H1 (cell line): ENCODE measurements around the gene TBC1D22B. TPM values are rescaled to one million over a fixed set of nuclear protein-coding genes. Genes with fewer than 3 reads are reported as not detected.

ENCODE experiments used
- CTCF ChIA-PET: fragments of 300-600 bp; sonication (Branson Sonifier 250); formaldehyde crosslinking; loops from one replicate; lab custom pipeline; 2021; ENCODE audit not compliant: partially characterized antibody; lab: Charles Lee
- POLR2A ChIA-PET: fragments of 300-600 bp; sonication (Branson Sonifier 250); formaldehyde crosslinking; loops from one replicate; lab custom pipeline; 2021; ENCODE audit warnings: inconsistent platforms; ENCODE audit not compliant: partially characterized antibody; lab: Charles Lee
- DNase-seq, 2 experiments: peaks; one replicate each; pipeline versions ENCODE4 v3.0.0 to v3.0.0-alpha.2; 2010 to 2022; ENCODE audit warnings: low spot score in 2 of 2, low read depth in 1 of 2, mixed read lengths in 1 of 2
- FAIRE-seq: peaks from 2 replicates; lab custom pipeline; 2011; peaks lifted over from hg19 to GRCh38; lab: Jason Lieb, UNC
- H2AFZ ChIP-seq: 2 replicates; pipeline ENCODE4 v1.8.1; 2012; ENCODE audit warnings: low read length, inconsistent platforms
- H2AK5ac ChIP-seq: 2 replicates; pipeline ENCODE4 v1.6.1; 2013; ENCODE audit warnings: low read depth, low read length
- H2BK120ac ChIP-seq: replicated peaks from 2 replicates; pipeline ENCODE3; 2013; ENCODE audit warnings: low read depth, low read length, inconsistent platforms
- H2BK12ac ChIP-seq: 2 replicates; pipeline ENCODE4 v1.6.1; 2013; ENCODE audit warnings: low read depth, low read length
- H2BK15ac ChIP-seq: 2 replicates; pipeline ENCODE4 v1.6.1; 2013; ENCODE audit warnings: low read length
- H2BK20ac ChIP-seq: 2 replicates; pipeline ENCODE4 v1.6.1; 2013; ENCODE audit warnings: low read length
- H2BK5ac ChIP-seq: 2 replicates; pipeline ENCODE4 v1.6.1; 2013; ENCODE audit warnings: low read depth, low read length
- H3K14ac ChIP-seq: 2 replicates; pipeline ENCODE4 v1.6.1; 2013; ENCODE audit warnings: inconsistent platforms; ENCODE audit not compliant: insufficient read length
- H3K18ac ChIP-seq: 2 replicates; pipeline ENCODE4 v1.6.1; 2013; ENCODE audit warnings: low read length; ENCODE audit errors: extremely low read depth
- H3K23ac ChIP-seq: 2 replicates; pipeline ENCODE4 v1.6.1; 2013; ENCODE audit warnings: inconsistent platforms; ENCODE audit not compliant: insufficient read length
- H3K23me2 ChIP-seq: 2 replicates; pipeline ENCODE4 v1.6.1; 2013; ENCODE audit warnings: low read depth, low read length
- H3K27ac ChIP-seq: 2 replicates; pipeline ENCODE4 v1.6.1; 2011; ENCODE audit warnings: low read depth, low read length, inconsistent platforms
- H3K27me3 ChIP-seq, 4 experiments: replicated peaks in 1 of 4; 1 replicate in 1 of 4; 2 replicates in 3 of 4; pipeline versions ENCODE4 v1.6.1 to v1.8.1; 2011 to 2013; ENCODE audit warnings: low read length in 3 of 4, mild to moderate bottlenecking in 3 of 4, inconsistent platforms in 2 of 4, mixed read lengths in 2 of 4, moderate library complexity in 1 of 4; ENCODE audit not compliant: control insufficient read depth in 3 of 4, insufficient read depth in 3 of 4; ENCODE audit errors: extremely low read depth in 1 of 4
- H3K36me3 ChIP-seq, 4 experiments: 2 replicates each; pipeline versions ENCODE4 v1.6.1 to v1.8.1; 2011 to 2013; ENCODE audit warnings: mild to moderate bottlenecking in 4 of 4, low read length in 3 of 4, moderate library complexity in 2 of 4, control low read depth in 1 of 4, inconsistent platforms in 1 of 4; ENCODE audit not compliant: insufficient read depth in 4 of 4, control insufficient read depth in 2 of 4
- H3K4ac ChIP-seq: replicated peaks from 2 replicates; pipeline ENCODE3; 2013; ENCODE audit warnings: low read length, low read depth, mixed read lengths, inconsistent platforms; ENCODE audit not compliant: insufficient read length
- H3K4me1 ChIP-seq, 4 experiments: replicated peaks in 1 of 4; 1 replicate in 1 of 4; 2 replicates in 3 of 4; pipeline versions ENCODE4 v1.6.1 to v1.8.1; 2011 to 2013; ENCODE audit warnings: low read length in 3 of 4, inconsistent platforms in 2 of 4, mixed read lengths in 1 of 4; ENCODE audit not compliant: insufficient read depth in 4 of 4, control insufficient read depth in 3 of 4
- H3K4me2 ChIP-seq, 2 experiments: 2 replicates each; pipeline versions ENCODE4 v1.6.1 to v1.8.1; 2011 to 2013; ENCODE audit warnings: low read depth in 2 of 2, low read length in 2 of 2, control low read depth in 1 of 2, inconsistent platforms in 1 of 2, mild to moderate bottlenecking in 1 of 2; ENCODE audit not compliant: insufficient read depth in 1 of 2
- H3K4me3 ChIP-seq, 4 experiments: fragments of 200-600, 300-600 bp in 1 of 4; sonication (generic), shearing (Covaris generic), sonication (Bioruptor Twin) in 1 of 4; 2 replicates each; pipeline versions ENCODE4 v1.5.1 to v1.8.1; 2011 to 2016; ENCODE audit warnings: low read length in 4 of 4, low read depth in 3 of 4, control low read depth in 2 of 4, inconsistent platforms in 2 of 4, mild to moderate bottlenecking in 2 of 4, mixed read lengths in 1 of 4, moderate library complexity in 1 of 4; ENCODE audit not compliant: insufficient read depth in 2 of 4; ENCODE audit errors: extremely low read depth in 1 of 4
- H3K56ac ChIP-seq: replicated peaks from 2 replicates; pipeline ENCODE3; 2013; ENCODE audit warnings: low read depth, mild to moderate bottlenecking, mixed read lengths, low read length, inconsistent platforms; ENCODE audit not compliant: insufficient read length
- H3K79me1 ChIP-seq: 2 replicates; pipeline ENCODE4 v1.6.1; 2013; ENCODE audit warnings: low read depth, low read length, control low read depth
- H3K79me2 ChIP-seq, 2 experiments: 2 replicates each; pipeline versions ENCODE4 v1.6.1 to v1.8.1; 2012 to 2013; ENCODE audit warnings: low read length in 2 of 2, mild to moderate bottlenecking in 2 of 2, inconsistent platforms in 1 of 2; ENCODE audit not compliant: insufficient read depth in 2 of 2, control insufficient read depth in 1 of 2
- H3K9ac ChIP-seq, 4 experiments: replicated peaks in 1 of 4; 1 replicate in 1 of 4; 2 replicates in 3 of 4; pipeline versions ENCODE4 v1.6.1 to v1.8.1; 2011 to 2013; ENCODE audit warnings: low read depth in 3 of 4, low read length in 3 of 4, control low read depth in 2 of 4, mild to moderate bottlenecking in 2 of 4, moderate library complexity in 2 of 4, inconsistent platforms in 1 of 4; ENCODE audit errors: extremely low read depth in 1 of 4
- H3K9me3 ChIP-seq, 2 experiments: 2 replicates each; pipeline versions ENCODE4 v1.6.1 to v1.8.1; 2012 to 2013; ENCODE audit warnings: mild to moderate bottlenecking in 2 of 2, moderate library complexity in 2 of 2, control low read depth in 1 of 2, inconsistent platforms in 1 of 2, low read depth in 1 of 2, low read length in 1 of 2, mixed read lengths in 1 of 2; ENCODE audit not compliant: insufficient read depth in 2 of 2
- H4K20me1 ChIP-seq, 2 experiments: replicated peaks in 1 of 2; 2 replicates each; pipeline versions ENCODE3 to v1.8.1; 2011 to 2013; ENCODE audit warnings: inconsistent platforms in 2 of 2, low read length in 2 of 2, mild to moderate bottlenecking in 1 of 2; ENCODE audit not compliant: insufficient read depth in 2 of 2, control insufficient read depth in 1 of 2
- H4K5ac ChIP-seq: 2 replicates; pipeline ENCODE4 v1.6.1; 2013; ENCODE audit warnings: low read length, low read depth, mixed read lengths, inconsistent platforms; ENCODE audit not compliant: insufficient read length
- H4K8ac ChIP-seq: 2 replicates; pipeline ENCODE4 v1.8.0; 2013; ENCODE audit warnings: mild to moderate bottlenecking, moderate library complexity, low read length, inconsistent platforms; ENCODE audit not compliant: insufficient read depth; ENCODE audit errors: extremely low read depth
- H4K91ac ChIP-seq: replicated peaks from 2 replicates; pipeline ENCODE3; 2013; ENCODE audit warnings: low read length, mixed read lengths, inconsistent platforms; ENCODE audit not compliant: insufficient read length
- ATF2 ChIP-seq: IDR thresholded peaks from 2 replicates; pipeline ENCODE4 v1.6.1; 2012; ENCODE audit warnings: low read length, inconsistent platforms
- ATF3 ChIP-seq: IDR thresholded peaks from 2 replicates; pipeline ENCODE4 v1.6.1; 2011; ENCODE audit warnings: low read depth, mild to moderate bottlenecking, low read length; ENCODE audit not compliant: insufficient read depth
- POU5F1 ChIP-seq: IDR thresholded peaks from 2 replicates; pipeline ENCODE4 v1.6.1; 2011; ENCODE audit warnings: low read depth, mild to moderate bottlenecking, low read length, moderate library complexity
- SAP30 ChIP-seq: fragments of 300-600 bp; sonication (generic); IDR thresholded peaks from 2 replicates; pipeline ENCODE4 v1.7.1; 2012; ENCODE audit warnings: low read length, moderate library complexity, mild to moderate bottlenecking, inconsistent platforms; ENCODE audit not compliant: insufficient read depth, insufficient replicate concordance
- TAF1 ChIP-seq: IDR thresholded peaks from 2 replicates; pipeline ENCODE4 v1.6.1; 2011; ENCODE audit warnings: mild to moderate bottlenecking, low read depth, low read length
- TCF12 ChIP-seq: IDR thresholded peaks from 2 replicates; pipeline ENCODE4 v1.6.1; 2011; ENCODE audit warnings: low read depth, mild to moderate bottlenecking, low read length
- WGBS, 2 experiments: shearing (Covaris generic) in 1 of 2; methylation state at CpG; one replicate each; pipeline versions ENCODE4 v1.1.6 to v1.1.7; 2013 to 2015; ENCODE audit warnings: low lambda C conversion rate in 2 of 2, mixed read lengths in 2 of 2, inconsistent platforms in 1 of 2, low coverage in 1 of 2, missing lambda C conversion rate in 1 of 2; ENCODE audit not compliant: insufficient replicate concordance in 2 of 2, insufficient coverage in 1 of 2, insufficient read length in 1 of 2; ENCODE audit errors: extremely low coverage in 1 of 2, missing lambda C conversion rate in 1 of 2; 5-methylcytosine and 5-hydroxymethylcytosine counted together
- polyA plus RNA-seq, 7 experiments: library from polyadenylated mRNA; depleted of rRNA in 3 of 7; stranded (reverse) in 5 of 7; unstranded in 2 of 7; fragments of >200 nt in 5 of 7; fragments of 200-250 nt in 2 of 7; gene quantifications; 1 replicate in 5 of 7; 2 replicates in 1 of 7; 4 replicates in 1 of 7; pipeline versions ENCODE4 v1.2.1 to v1.2.3, GENCODE V29; 2011 to 2013; ENCODE audit warnings: missing spikeins in 2 of 7, mixed read lengths in 2 of 7
- total RNA-seq: library from RNA; stranded (reverse); fragmentation: NEBNext Ultra II Directional; extraction: Animal tissue kit (Norgen Biotek cat#: 25700); gene quantifications from 2 replicates; pipeline ENCODE4 v1.2.1, GENCODE V29; 2021

TBC1D22B gene
- total and polyA plus RNA-seq, 2 of the 8 experiments (the other 6 are each of a cell fraction or from before 2014, with no cell fraction given): 10.1 to 17.4 TPM

GRCh38 chr6:37317312-37318038, 59.9 kb downstream of the TBC1D22B start:
- no peak overlapping the region for H2AFZ ChIP-seq
- no peak overlapping the region for H3K4me3 ChIP-seq
- no peaks in the 10 kb centered on the region for H3K9me3 ChIP-seq
- no peak overlapping the region for H3K18ac ChIP-seq
- no peak overlapping the region for H4K8ac ChIP-seq
- H3K27ac ChIP-seq: no peak overlapping the region
- H2BK120ac ChIP-seq: no peak overlapping the region
- no peak overlapping the region for H4K5ac ChIP-seq
- FAIRE-seq: no peak
- TF ChIP-seq POU5F1: no peak
- no peak for TF ChIP-seq ATF3
- TF ChIP-seq SAP30: no peak
- TF ChIP-seq TCF12: no peak
- TF ChIP-seq TAF1: no peak
- TF ChIP-seq ATF2: no peak
- TF ChIP-seq, all 59 proteins: peak for 0
- CTCF ChIA-PET: interaction anchor here (0.6 to 4.8 kb wide), 5 partner anchors 7 to 356 kb away, joined by 3 to 43 read pairs (median 3); no protein-coding TSS in a partner anchor
- Histone ChIP-seq H4K91ac (no peak overlapping the region), H2BK12ac (no peak overlapping the region), H3K4me1 (no peaks in the 10 kb centered on the region), H4K20me1 (no peaks in the 10 kb centered on the region), H3K56ac (no peak overlapping the region), H3K14ac (no peak overlapping the region), H3K36me3 (peaks cover 18 to 57% (median 40%) of the 10 kb centered on the region in 4 experiments; a peak in 7 of 8 replicates), H3K4me2 (no peak overlapping the region), H2AK5ac (no peak overlapping the region), H3K9ac (no peak overlapping the region), H3K79me2 (no peaks in the 10 kb centered on the region), H3K23ac (no peak overlapping the region), H3K79me1 (no peaks in the 10 kb centered on the region), H3K4ac (no peak overlapping the region), H3K27me3 (no peaks in the 10 kb centered on the region), H2BK20ac (no peak overlapping the region), H2BK15ac (no peak overlapping the region), H2BK5ac (no peak overlapping the region), H3K23me2 (no peaks in the 10 kb centered on the region)
- DNase-seq: no peak
- WGBS, 2 experiments: 86% methylated on average over 5 of the region's 5 CpGs; no CpG with 5 or more reads in 1 of the 2 experiments
- POLR2A ChIA-PET: no interaction called here
